Activated T-cell treated with anti-CD3 and anti-CD28 coated beads, Interleukin-2, amount 50 U/mL, for 48 hours (primary cell): ENCODE data around the gene AGTR1.
"Not testable (repeated sequence)": the region's sequence is repeated elsewhere in the genome, so short reads cannot be mapped to it uniquely, and the experiment has no call there.

Experiments
- DNase-seq, 2 experiments: peaks; one replicate each; pipeline ENCODE4 v3.0.0-alpha.2; 2020

Gene AGTR1

GRCh38 chr3:148759430-148759829 is 61.7 kb downstream of the AGTR1 start:
- no peak for DNase-seq

- no peak for DNase-seq
Measured at GRCh38 chr3:148763156-148763680, 65.5 kb downstream of the AGTR1 start.

- DNase-seq: no peak
Measured at GRCh38 chr3:148763986-148764935, 66.6 kb downstream of the AGTR1 start.

GRCh38 chr3:148772361-148772760 is 74.7 kb downstream of the AGTR1 start:
- DNase-seq: no peak

GRCh38 chr3:148772835-148773234 is 75.1 kb downstream of the AGTR1 start:
- no peak for DNase-seq

GRCh38 chr3:148773805-148774204 is 76.1 kb downstream of the AGTR1 start:
- no peak for DNase-seq

GRCh38 chr3:148778926-148779325 is 81.2 kb downstream of the AGTR1 start:
- DNase-seq: no peak

- DNase-seq: not testable (repeated sequence)
Measured at GRCh38 chr3:148785026-148785425, 87.3 kb downstream of the AGTR1 start.

GRCh38 chr3:148786159-148786558 is 88.5 kb downstream of the AGTR1 start:
- DNase-seq: not testable (repeated sequence)

GRCh38 chr3:148789146-148789545 is 91.4 kb downstream of the AGTR1 start:
- DNase-seq: no peak

GRCh38 chr3:148789906-148790305 is 92.2 kb downstream of the AGTR1 start:
- no peak for DNase-seq

GRCh38 chr3:148790370-148790769 is 92.7 kb downstream of the AGTR1 start:
- DNase-seq: no peak

GRCh38 chr3:148790851-148791735 is 93.4 kb downstream of the AGTR1 start:
- DNase-seq: no peak

- no peak for DNase-seq
Measured at GRCh38 chr3:148791920-148792319, 94.2 kb downstream of the AGTR1 start.

- DNase-seq: no peak
Measured at GRCh38 chr3:148792516-148792915, 94.8 kb downstream of the AGTR1 start.
